ENCODE data around the gene SMOC2. TPM values are rescaled to one million over a fixed set of nuclear protein-coding genes. Genes with fewer than 3 reads are reported as not detected.

SMOC2 gene
- polyA plus RNA-seq, 2 of the 4 experiments (the other 2 are of a cell fraction) = not detected

GRCh38 chr6:168674595-168674994 lies 233.6 kb downstream of the SMOC2 start:
- H3K27ac ChIP-seq = no peak overlapping the region
- H3K9me3 ChIP-seq = no peaks in the 10 kb centered on the region
- ChIA-PET POLR2A (no interaction called here), CTCF (interaction anchor here (1.3 kb wide), 1 partner anchor 8 kb away, joined by 3 read pairs; no protein-coding TSS in a partner anchor)
- no peak for FAIRE-seq
- H3K4me1 ChIP-seq = no peaks in the 10 kb centered on the region
- WGBS (ENCODE audit: missing lambda C conversion rate) = 43% methylated on average over 7 of the region's 7 CpGs
- no peak for ATAC-seq
- H3K4me3 ChIP-seq = no peak overlapping the region
- no peak overlapping the region for H3K4me2 ChIP-seq
- no peak for TF ChIP-seq CTCF (IDR thresholded peaks at IDR 0.05)
- no peak for TF ChIP-seq HMGXB4 (CRISPR knock-in tag; IDR thresholded peaks at IDR 0.05; ENCODE audit: borderline replicate concordance)
- no peak for TF ChIP-seq HES2 (IDR thresholded peaks at IDR 0.05)
- no peak for DNase-seq (ENCODE audit: low read depth in 1 of 2, low spot score in 1 of 2)

GRCh38 chr6:168675375-168675774 lies 234.4 kb downstream of the SMOC2 start:
- H3K4me1 ChIP-seq = no peaks in the 10 kb centered on the region
- FAIRE-seq (no peak), ATAC-seq (no peak), DNase-seq (ENCODE audit: low read depth in 1 of 2, low spot score in 1 of 2) (no peak)
- ChIA-PET POLR2A (no interaction called here), CTCF (no interaction called here)
- no peak overlapping the region for H3K4me2 ChIP-seq
- TF ChIP-seq REST (IDR thresholded peaks at IDR 0.05) (no peak), FOXS1 (CRISPR knock-in tag; IDR thresholded peaks at IDR 0.05) (no peak), CEBPB (IDR thresholded peaks at IDR 0.05) (no peak), ZFP36 (IDR thresholded peaks at IDR 0.05; ENCODE audit: borderline replicate concordance, partially characterized antibody) (no peak), MAFK (IDR thresholded peaks at IDR 0.05; ENCODE audit: partially characterized antibody) (no peak), RARB (CRISPR knock-in tag; IDR thresholded peaks at IDR 0.05) (no peak)
- no peak overlapping the region for H3K27ac ChIP-seq
- H3K4me3 ChIP-seq = no peak overlapping the region
- no peaks in the 10 kb centered on the region for H3K9me3 ChIP-seq
- 24% methylated on average over 9 of the region's 11 CpGs for WGBS (ENCODE audit: missing lambda C conversion rate)

- Histone ChIP-seq H3K9me3 (no peaks in the 10 kb centered on the region), H3K27ac (no peak overlapping the region), H3K4me2 (no peak overlapping the region), H3K4me3 (no peak overlapping the region), H3K4me1 (no peaks in the 10 kb centered on the region)
- FAIRE-seq (no peak), ATAC-seq (no peak), DNase-seq (ENCODE audit: low read depth in 1 of 2, low spot score in 1 of 2) (no peak)
- no peak for TF ChIP-seq ZNF302 (CRISPR knock-in tag; IDR thresholded peaks at IDR 0.05)
- no peak for TF ChIP-seq FOSB (CRISPR knock-in tag; IDR thresholded peaks at IDR 0.05)
- no peak for TF ChIP-seq CTCF (IDR thresholded peaks at IDR 0.05)
- no peak for TF ChIP-seq ELK1 (IDR thresholded peaks at IDR 0.05; ENCODE audit: low read depth, low read length)
- TF ChIP-seq HOXB5 (CRISPR knock-in tag; IDR thresholded peaks at IDR 0.05) = no peak
- TF ChIP-seq ZC3H11A (IDR thresholded peaks at IDR 0.05) = no peak
- no peak for TF ChIP-seq POLR2AphosphoS2 (conservative IDR thresholded peaks at IDR 0.05; ENCODE audit: low read length)
- TF ChIP-seq FOXS1 (CRISPR knock-in tag; IDR thresholded peaks at IDR 0.05) = no peak
- no peak for TF ChIP-seq SREBF2 (IDR thresholded peaks at IDR 0.05)
- no peak for TF ChIP-seq GATA3 (IDR thresholded peaks at IDR 0.05; ENCODE audit: borderline replicate concordance)
- no peak for TF ChIP-seq ZFP36 (IDR thresholded peaks at IDR 0.05; ENCODE audit: borderline replicate concordance, partially characterized antibody)
- TF ChIP-seq HOXB13 (CRISPR knock-in tag; IDR thresholded peaks at IDR 0.05; ENCODE audit: low read depth) = no peak
- no peak for TF ChIP-seq NR3C1 (IDR thresholded peaks at IDR 0.05)
- CTCF ChIA-PET = interaction anchor here (0.6 to 1.5 kb wide), 2 partner anchors 9 to 1236 kb away, joined by 4 to 5 read pairs; no protein-coding TSS in a partner anchor
- POLR2A ChIA-PET = no interaction called here
- 54% methylated on average over 11 of the region's 11 CpGs for WGBS (ENCODE audit: missing lambda C conversion rate)
Measured at GRCh38 chr6:168675933-168676551, 235.1 kb downstream of the SMOC2 start.

All from A549 (cell line).